SH-SY5Y (cell line): ENCODE data around the gene IFI6.

Experiments used
- GATA2 ChIP-seq: IDR thresholded peaks from 2 replicates; pipeline ENCODE4 v1.6.1; 2011; ENCODE audit warnings: mild to moderate bottlenecking, low read depth, low read length
- GATA3 ChIP-seq: IDR thresholded peaks from 2 replicates; pipeline ENCODE4 v1.6.1; 2011; ENCODE audit warnings: low read depth, mild to moderate bottlenecking, low read length, moderate library complexity

- TF ChIP-seq GATA2 (no peak), GATA3 (no peak)
Observed at GRCh38 chr1:27666294-27666693, 5.7 kb downstream of the IFI6 start.
